ENCODE results near the gene SARDH. TPM values are rescaled to one million over a fixed set of nuclear protein-coding genes. Genes with fewer than 3 reads are reported as not detected.

The SARDH gene
- total and polyA plus RNA-seq, 2 of the 13 experiments (the other 11 are each of a cell fraction or from before 2014, with no cell fraction given), result 11.6 to 34.9 TPM

GRCh38 chr9:133701321-133701980 lies 36.7 kb downstream of the SARDH start (continued):
- no peak for TF ChIP-seq MTF2 (CRISPR knock-in tag; IDR thresholded peaks at IDR 0.05; ENCODE audit: borderline replicate concordance)
- TF ChIP-seq, protein P1, sequence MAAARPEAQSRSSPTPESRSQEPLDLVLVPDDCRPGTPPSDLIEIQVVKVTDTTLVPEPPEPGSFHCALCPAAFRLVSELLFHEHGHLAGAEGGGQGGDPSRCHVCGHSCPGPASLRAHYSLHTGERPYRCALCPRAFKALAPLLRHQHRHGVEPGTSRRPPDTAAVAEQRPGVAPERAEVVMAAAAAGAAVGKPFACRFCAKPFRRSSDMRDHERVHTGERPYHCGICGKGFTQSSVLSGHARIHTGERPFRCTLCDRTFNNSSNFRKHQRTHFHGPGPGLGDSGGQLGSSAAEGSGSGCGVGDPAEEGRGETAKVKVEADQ (CRISPR knock-in tag; IDR thresholded peaks at IDR 0.05; ENCODE audit: borderline replicate concordance), result no peak
- no peak for TF ChIP-seq ZNF782 (CRISPR knock-in tag; IDR thresholded peaks at IDR 0.05; ENCODE audit: borderline replicate concordance)
- no peak for TF ChIP-seq CBFB (CRISPR knock-in tag; IDR thresholded peaks at IDR 0.05)
- TF ChIP-seq, protein P2, sequence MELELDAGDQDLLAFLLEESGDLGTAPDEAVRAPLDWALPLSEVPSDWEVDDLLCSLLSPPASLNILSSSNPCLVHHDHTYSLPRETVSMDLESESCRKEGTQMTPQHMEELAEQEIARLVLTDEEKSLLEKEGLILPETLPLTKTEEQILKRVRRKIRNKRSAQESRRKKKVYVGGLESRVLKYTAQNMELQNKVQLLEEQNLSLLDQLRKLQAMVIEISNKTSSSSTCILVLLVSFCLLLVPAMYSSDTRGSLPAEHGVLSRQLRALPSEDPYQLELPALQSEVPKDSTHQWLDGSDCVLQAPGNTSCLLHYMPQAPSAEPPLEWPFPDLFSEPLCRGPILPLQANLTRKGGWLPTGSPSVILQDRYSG (CRISPR knock-in tag; IDR thresholded peaks at IDR 0.05), result no peak
- TF ChIP-seq ZNF878 (CRISPR knock-in tag; IDR thresholded peaks at IDR 0.05), result no peak
- no peak for TF ChIP-seq JUND (CRISPR knock-in tag; IDR thresholded peaks at IDR 0.05)
- TF ChIP-seq CC2D1A (CRISPR knock-in tag; IDR thresholded peaks at IDR 0.05), result no peak
- no peak for TF ChIP-seq ZNF747 (CRISPR knock-in tag; IDR thresholded peaks at IDR 0.05; ENCODE audit: borderline replicate concordance)
- TF ChIP-seq KLF6 (CRISPR knock-in tag; IDR thresholded peaks at IDR 0.05), result no peak

DNA sequence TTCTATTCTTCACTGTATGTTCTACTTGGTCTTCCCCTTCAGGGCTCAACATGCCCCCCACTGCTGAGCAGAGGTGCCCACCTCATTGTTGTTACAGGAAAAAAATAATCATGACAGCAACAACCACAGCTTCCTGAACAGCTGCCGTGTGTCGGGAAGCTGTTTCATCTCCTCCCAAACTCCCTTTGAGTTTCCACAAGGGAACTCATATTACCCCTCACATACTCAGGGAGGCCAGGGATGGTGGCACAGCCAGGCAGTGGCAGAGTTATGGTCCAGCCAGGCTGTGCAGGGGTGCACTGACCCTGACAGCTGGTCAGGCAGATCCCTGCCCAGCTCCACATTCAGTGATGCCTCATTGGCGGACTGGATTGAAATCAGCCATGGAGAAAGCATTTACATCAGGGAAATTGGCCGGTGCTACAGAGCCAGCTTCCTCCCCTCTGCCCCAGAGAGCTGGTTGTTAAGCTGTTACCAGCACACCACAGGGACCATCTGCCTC lies 37.3 kb downstream of the SARDH start:
- WGBS (ENCODE audit: low lambda C conversion rate), result 96% methylated on average over 2 of the region's 4 CpGs
- POLR2A ChIA-PET, result no interaction called here
- no peaks in the 10 kb centered on the region for H3K4me1 ChIP-seq (ENCODE audit: insufficient read depth, low read length)
- no peak overlapping the region for H3K4me2 ChIP-seq (ENCODE audit: low read depth, low read length)
- H3K4me3 ChIP-seq (replicated peaks in 1 of 3; ENCODE audit: insufficient read depth in 1 of 3, low read depth in 2 of 3, low read length in 3 of 3), result no peak overlapping the region
- in situ Hi-C loops (cut with HindIII; ENCODE audit: extremely low pct_ligation_motif_present, low pct_unique_long_range_greater_than_20kb), result no loop called here
- no peaks in the 10 kb centered on the region for H4K20me1 ChIP-seq (ENCODE audit: insufficient read depth, low read length)
- BruUV-seq (replicated peaks), result no TSS peak
- H3K9ac ChIP-seq (ENCODE audit: insufficient read depth, low read depth, low read length), result no peak overlapping the region
- no peak for TF ChIP-seq TP53 (CRISPR knock-in tag; conservative IDR thresholded peaks at IDR 0.05)
- no peak for TF ChIP-seq ZNF615 (CRISPR knock-in tag; IDR thresholded peaks at IDR 0.05; ENCODE audit: borderline replicate concordance)
- TF ChIP-seq NRL (CRISPR knock-in tag; IDR thresholded peaks at IDR 0.05; ENCODE audit: borderline replicate concordance), result no peak
- no peak for TF ChIP-seq GABPB1 (CRISPR knock-in tag; IDR thresholded peaks at IDR 0.05)
- TF ChIP-seq ISL2 (CRISPR knock-in tag; IDR thresholded peaks at IDR 0.05), result no peak
- no peak for TF ChIP-seq SNRNP70 (IDR thresholded peaks at IDR 0.05; ENCODE audit: low read depth, low read length)
- FAIRE-seq (no peak), ATAC-seq (no peak), DNase-seq (ENCODE audit: low spot score) (no peak)
- CTCF ChIA-PET (ENCODE audit: low intra/inter-chr PET ratio, low total read pairs), result no interaction called here
- no peaks in the 10 kb centered on the region for H3K9me3 ChIP-seq (ENCODE audit: low read length)
- no peaks in the 10 kb centered on the region for H3K79me2 ChIP-seq (ENCODE audit: insufficient read depth, low read length)
- intact Hi-C loops (cut with micrococcal nuclease; ENCODE audit: unreplicated experiment), result no loop called here
- H3K27me3 ChIP-seq (ENCODE audit: control insufficient read depth in 1 of 2, insufficient read depth in 2 of 2, low read length in 2 of 2), result no peaks in the 10 kb centered on the region
- H2AFZ ChIP-seq (ENCODE audit: low read length), result no peak overlapping the region
- peaks cover 6 to 16% of the 10 kb centered on the region in 2 experiments; a peak in 3 of 5 replicates for H3K36me3 ChIP-seq (replicated peaks in 1 of 2; ENCODE audit: control insufficient read depth in 1 of 2, insufficient read depth in 2 of 2, low read length in 2 of 2)
- H3K27ac ChIP-seq (ENCODE audit: extremely low read length, insufficient read depth, low read length), result no peak overlapping the region
